Measurements from ENCODE around the gene UBE3C.

Gene UBE3C

GRCh38 chr7:157238087-157238486, 99.4 kb downstream of the UBE3C start:
- TF ChIP-seq YY1 (IDR thresholded peaks at IDR 0.05; ENCODE audit: low read depth) (no peak), ZBTB7A (IDR thresholded peaks at IDR 0.05; ENCODE audit: low read depth) (no peak), EP300 (IDR thresholded peaks at IDR 0.05; ENCODE audit: borderline replicate concordance) (no peak), EGR1 (IDR thresholded peaks at IDR 0.05) (no peak), MAX (IDR thresholded peaks at IDR 0.05) (no peak), TCF12 (IDR thresholded peaks at IDR 0.05; ENCODE audit: low read depth) (no peak), NFIC (IDR thresholded peaks at IDR 0.05) (no peak), TEAD4 (IDR thresholded peaks at IDR 0.05) (no peak), RAD21 (IDR thresholded peaks at IDR 0.05; ENCODE audit: low read depth) (no peak), USF1 (IDR thresholded peaks at IDR 0.05) (no peak)

GRCh38 chr7:157239571-157240270, 101.0 kb downstream of the UBE3C start:
- TF ChIP-seq FOXM1 (IDR thresholded peaks at IDR 0.05; ENCODE audit: borderline replicate concordance, low read depth) (no peak), USF1 (IDR thresholded peaks at IDR 0.05) (no peak), RAD21 (IDR thresholded peaks at IDR 0.05; ENCODE audit: low read depth) (no peak), EP300 (IDR thresholded peaks at IDR 0.05; ENCODE audit: borderline replicate concordance) (no peak), ZBTB7A (IDR thresholded peaks at IDR 0.05; ENCODE audit: low read depth) (no peak), YY1 (IDR thresholded peaks at IDR 0.05; ENCODE audit: low read depth) (no peak), CEBPB (IDR thresholded peaks at IDR 0.05) (no peak), EGR1 (IDR thresholded peaks at IDR 0.05) (no peak), TCF12 (IDR thresholded peaks at IDR 0.05; ENCODE audit: low read depth) (no peak), MAX (IDR thresholded peaks at IDR 0.05) (no peak)

GRCh38 chr7:157241631-157242030, 102.9 kb downstream of the UBE3C start:
- no peak for TF ChIP-seq NFIC (IDR thresholded peaks at IDR 0.05)
- no peak for TF ChIP-seq EGR1 (IDR thresholded peaks at IDR 0.05)
- no peak for TF ChIP-seq CEBPB (IDR thresholded peaks at IDR 0.05)
- no peak for TF ChIP-seq ZBTB7A (IDR thresholded peaks at IDR 0.05; ENCODE audit: low read depth)
- no peak for TF ChIP-seq USF1 (IDR thresholded peaks at IDR 0.05)
- TF ChIP-seq MAX (IDR thresholded peaks at IDR 0.05), result no peak
- TF ChIP-seq, protein P1, sequence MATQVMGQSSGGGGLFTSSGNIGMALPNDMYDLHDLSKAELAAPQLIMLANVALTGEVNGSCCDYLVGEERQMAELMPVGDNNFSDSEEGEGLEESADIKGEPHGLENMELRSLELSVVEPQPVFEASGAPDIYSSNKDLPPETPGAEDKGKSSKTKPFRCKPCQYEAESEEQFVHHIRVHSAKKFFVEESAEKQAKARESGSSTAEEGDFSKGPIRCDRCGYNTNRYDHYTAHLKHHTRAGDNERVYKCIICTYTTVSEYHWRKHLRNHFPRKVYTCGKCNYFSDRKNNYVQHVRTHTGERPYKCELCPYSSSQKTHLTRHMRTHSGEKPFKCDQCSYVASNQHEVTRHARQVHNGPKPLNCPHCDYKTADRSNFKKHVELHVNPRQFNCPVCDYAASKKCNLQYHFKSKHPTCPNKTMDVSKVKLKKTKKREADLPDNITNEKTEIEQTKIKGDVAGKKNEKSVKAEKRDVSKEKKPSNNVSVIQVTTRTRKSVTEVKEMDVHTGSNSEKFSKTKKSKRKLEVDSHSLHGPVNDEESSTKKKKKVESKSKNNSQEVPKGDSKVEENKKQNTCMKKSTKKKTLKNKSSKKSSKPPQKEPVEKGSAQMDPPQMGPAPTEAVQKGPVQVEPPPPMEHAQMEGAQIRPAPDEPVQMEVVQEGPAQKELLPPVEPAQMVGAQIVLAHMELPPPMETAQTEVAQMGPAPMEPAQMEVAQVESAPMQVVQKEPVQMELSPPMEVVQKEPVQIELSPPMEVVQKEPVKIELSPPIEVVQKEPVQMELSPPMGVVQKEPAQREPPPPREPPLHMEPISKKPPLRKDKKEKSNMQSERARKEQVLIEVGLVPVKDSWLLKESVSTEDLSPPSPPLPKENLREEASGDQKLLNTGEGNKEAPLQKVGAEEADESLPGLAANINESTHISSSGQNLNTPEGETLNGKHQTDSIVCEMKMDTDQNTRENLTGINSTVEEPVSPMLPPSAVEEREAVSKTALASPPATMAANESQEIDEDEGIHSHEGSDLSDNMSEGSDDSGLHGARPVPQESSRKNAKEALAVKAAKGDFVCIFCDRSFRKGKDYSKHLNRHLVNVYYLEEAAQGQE (IDR thresholded peaks at IDR 0.05; ENCODE audit: low read depth), result no peak
- no peak for TF ChIP-seq FOXM1 (IDR thresholded peaks at IDR 0.05; ENCODE audit: borderline replicate concordance, low read depth)
- TF ChIP-seq TEAD4 (IDR thresholded peaks at IDR 0.05), result no peak
- no peak for TF ChIP-seq EP300 (IDR thresholded peaks at IDR 0.05; ENCODE audit: borderline replicate concordance)
- TF ChIP-seq TAF1 (IDR thresholded peaks at IDR 0.05; ENCODE audit: low read depth), result no peak
- no peak for TF ChIP-seq YY1 (IDR thresholded peaks at IDR 0.05; ENCODE audit: low read depth)
- no peak for TF ChIP-seq RAD21 (IDR thresholded peaks at IDR 0.05; ENCODE audit: low read depth)
- TF ChIP-seq TCF12 (IDR thresholded peaks at IDR 0.05; ENCODE audit: low read depth), result no peak
- no peak for TF ChIP-seq CREB1 (IDR thresholded peaks at IDR 0.05; ENCODE audit: low read depth)

DNA sequence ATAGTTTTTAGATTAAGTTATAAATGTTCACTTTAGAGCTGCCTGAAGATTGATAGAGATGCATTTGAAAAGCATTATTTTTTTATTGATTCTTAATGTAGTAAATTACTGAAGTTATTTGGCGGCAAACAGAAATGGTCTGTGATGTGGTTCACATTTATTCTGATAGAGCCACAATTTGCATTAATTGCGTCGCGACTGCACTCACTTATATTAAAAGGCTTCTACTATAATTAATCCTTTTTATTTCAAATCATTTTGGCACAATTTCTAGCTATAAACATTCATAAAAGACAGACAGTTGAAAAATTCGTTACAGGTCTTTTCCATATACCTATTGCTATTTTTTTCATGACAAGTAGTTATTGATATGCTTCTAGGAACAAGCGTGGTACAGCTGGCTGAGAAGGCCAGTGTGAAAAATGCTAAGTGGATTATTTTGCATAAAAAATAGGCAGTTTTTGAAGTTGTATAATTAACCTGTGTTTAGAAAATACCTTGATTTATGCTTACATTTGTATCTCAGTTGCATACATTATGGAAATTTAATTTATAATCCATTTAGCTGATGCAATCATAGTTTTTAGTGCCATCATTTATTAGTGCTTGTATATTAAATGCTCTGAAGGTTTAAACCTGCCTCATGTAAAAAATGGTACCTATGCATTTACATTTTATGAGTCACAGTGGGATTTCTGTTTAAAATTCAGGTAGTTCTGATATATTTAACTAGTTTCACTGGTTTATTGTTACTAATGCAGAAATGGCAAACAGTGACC, 106.0 kb downstream of the UBE3C start:
- TF ChIP-seq TEAD4 (IDR thresholded peaks at IDR 0.05) (no peak), CEBPB (IDR thresholded peaks at IDR 0.05) (no peak), MAX (IDR thresholded peaks at IDR 0.05) (no peak), FOXM1 (IDR thresholded peaks at IDR 0.05; ENCODE audit: borderline replicate concordance, low read depth) (no peak), ZBTB7A (IDR thresholded peaks at IDR 0.05; ENCODE audit: low read depth) (no peak), RAD21 (IDR thresholded peaks at IDR 0.05; ENCODE audit: low read depth) (no peak), EP300 (IDR thresholded peaks at IDR 0.05; ENCODE audit: borderline replicate concordance) (no peak), EGR1 (IDR thresholded peaks at IDR 0.05) (no peak), USF1 (IDR thresholded peaks at IDR 0.05) (no peak), TCF12 (IDR thresholded peaks at IDR 0.05; ENCODE audit: low read depth) (no peak), CREB1 (IDR thresholded peaks at IDR 0.05; ENCODE audit: low read depth) (no peak), TAF1 (IDR thresholded peaks at IDR 0.05; ENCODE audit: low read depth) (no peak), YY1 (IDR thresholded peaks at IDR 0.05; ENCODE audit: low read depth) (no peak), NFIC (IDR thresholded peaks at IDR 0.05) (no peak)
- TF ChIP-seq, protein P1 (IDR thresholded peaks at IDR 0.05; ENCODE audit: low read depth), result no peak

Measured in Ishikawa (cell line).